GM12891 (cell line): ENCODE measurements around the gene ATF5.

Experiments used
- PAX5 ChIP-seq: IDR thresholded peaks from 2 replicates; pipeline ENCODE4 v1.6.1; 2011; ENCODE audit warnings: low read length, moderate library complexity, mild to moderate bottlenecking; ENCODE audit not compliant: insufficient read depth, severe bottlenecking
- POLR2A ChIP-seq: IDR thresholded peaks from 2 replicates; pipeline ENCODE4 v1.6.1; 2011; ENCODE audit warnings: low read depth, low read length, control low read depth
- POLR2AphosphoS5 ChIP-seq: IDR thresholded peaks from 2 replicates; pipeline ENCODE4 v1.6.1; 2011; ENCODE audit warnings: low read depth, low read length, control low read depth
- SPI1 ChIP-seq: IDR thresholded peaks from 2 replicates; pipeline ENCODE4 v1.6.1; 2011; ENCODE audit warnings: low read depth, low read length, control low read depth

DNA sequence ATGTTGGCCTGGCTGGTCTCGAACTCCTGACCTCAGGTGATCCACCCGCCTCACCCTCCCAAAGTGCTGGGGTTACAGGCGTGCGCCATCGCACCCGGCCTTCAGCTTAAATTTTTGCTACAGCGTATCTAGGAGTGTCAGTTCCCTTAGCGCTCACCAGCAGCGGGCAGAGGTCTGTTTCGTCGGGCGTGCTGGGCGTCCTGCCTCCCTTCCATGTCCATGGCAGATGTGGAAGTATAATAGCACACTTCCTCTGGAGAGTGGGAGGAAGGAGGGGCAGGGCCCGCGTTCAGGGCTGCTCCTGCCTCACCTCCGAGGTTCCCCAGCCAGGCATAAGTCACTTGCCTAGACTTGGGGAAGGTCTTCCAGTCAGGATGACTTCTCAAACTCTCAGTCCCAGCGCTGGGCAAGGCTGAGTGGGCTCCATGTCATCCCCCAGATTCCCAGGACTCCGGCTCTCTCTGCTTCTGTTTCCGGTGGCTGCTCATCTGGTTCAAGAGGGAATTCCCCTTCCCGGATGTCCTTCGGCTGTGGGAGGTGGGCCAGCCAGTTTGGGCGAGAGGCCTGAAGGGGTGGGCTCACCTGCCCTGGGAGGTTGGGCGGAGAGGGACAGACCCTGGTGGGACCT is 41.9 kb upstream of the ATF5 start:
- TF ChIP-seq PAX5, result no peak
- no peak for TF ChIP-seq POLR2AphosphoS5
- TF ChIP-seq POLR2A, result no peak
- no peak for TF ChIP-seq SPI1
